ENCODE results near the gene ZNF414.

Gene ZNF414

DNA sequence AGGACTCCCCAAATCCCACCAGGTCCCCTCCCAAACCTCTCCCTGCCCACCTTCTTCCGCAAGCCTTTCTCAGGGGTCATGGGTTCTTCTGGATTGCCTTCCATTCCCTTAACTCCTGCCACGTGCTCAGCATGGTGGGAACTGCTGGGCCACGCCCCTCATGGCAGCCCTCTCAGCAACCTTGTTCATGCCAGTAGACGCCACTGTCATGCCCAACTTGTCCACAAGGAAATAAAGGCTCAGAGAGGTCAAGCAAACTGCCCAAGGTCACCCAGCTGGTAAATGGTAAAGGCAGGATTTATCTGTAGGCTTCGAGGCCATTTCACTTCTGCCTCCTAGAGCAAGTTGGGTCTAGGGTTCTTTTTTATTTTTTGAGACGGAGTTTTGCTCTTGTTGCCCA lies 22.4 kb downstream of the ZNF414 start:
- in situ Hi-C loops (cut with MboI; ENCODE audit: low sequenced_read_pairs): no loop called here

DNA sequence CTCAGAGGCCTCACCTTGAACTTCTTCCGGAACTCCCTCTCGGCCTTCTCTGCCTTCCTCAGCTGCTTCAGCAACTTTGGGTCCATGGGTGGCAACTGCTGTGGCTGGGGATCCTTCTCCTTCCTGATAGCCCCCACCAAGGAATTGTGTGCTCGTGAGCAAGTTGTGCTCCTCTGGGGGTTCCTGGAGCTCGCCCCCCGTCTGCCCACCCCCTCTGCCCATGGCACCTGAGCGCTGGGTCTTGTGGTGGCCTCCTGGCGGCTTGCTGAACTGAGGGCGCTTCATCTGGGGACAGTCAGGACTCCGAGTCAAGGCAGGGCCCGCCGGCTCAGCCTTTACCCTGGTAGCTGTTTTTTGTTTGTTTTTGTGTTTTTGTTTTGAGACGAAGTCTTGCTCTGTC lies 23.1 kb downstream of the ZNF414 start:
- in situ Hi-C loops (cut with MboI; ENCODE audit: low sequenced_read_pairs): no loop called here

DNA sequence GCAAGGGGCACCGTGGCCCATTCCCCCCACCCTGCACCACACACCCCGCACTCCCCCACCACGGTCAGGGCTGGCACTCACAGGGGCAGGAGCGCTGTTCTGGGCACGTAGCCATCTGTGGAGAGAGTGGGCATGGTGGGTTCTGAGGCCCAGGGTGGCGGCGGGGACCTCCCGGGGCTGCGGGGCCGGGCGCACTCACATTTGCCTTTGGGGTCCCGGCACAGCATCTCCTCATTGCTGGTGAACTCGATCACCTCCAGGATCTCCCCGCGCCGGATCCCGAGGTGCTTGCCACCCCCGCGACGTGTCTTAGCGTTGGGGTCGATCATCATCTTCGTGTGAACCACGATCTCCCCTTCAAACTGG lies 23.6 kb downstream of the ZNF414 start:
- in situ Hi-C loops (cut with MboI; ENCODE audit: low sequenced_read_pairs): no loop called here

DNA sequence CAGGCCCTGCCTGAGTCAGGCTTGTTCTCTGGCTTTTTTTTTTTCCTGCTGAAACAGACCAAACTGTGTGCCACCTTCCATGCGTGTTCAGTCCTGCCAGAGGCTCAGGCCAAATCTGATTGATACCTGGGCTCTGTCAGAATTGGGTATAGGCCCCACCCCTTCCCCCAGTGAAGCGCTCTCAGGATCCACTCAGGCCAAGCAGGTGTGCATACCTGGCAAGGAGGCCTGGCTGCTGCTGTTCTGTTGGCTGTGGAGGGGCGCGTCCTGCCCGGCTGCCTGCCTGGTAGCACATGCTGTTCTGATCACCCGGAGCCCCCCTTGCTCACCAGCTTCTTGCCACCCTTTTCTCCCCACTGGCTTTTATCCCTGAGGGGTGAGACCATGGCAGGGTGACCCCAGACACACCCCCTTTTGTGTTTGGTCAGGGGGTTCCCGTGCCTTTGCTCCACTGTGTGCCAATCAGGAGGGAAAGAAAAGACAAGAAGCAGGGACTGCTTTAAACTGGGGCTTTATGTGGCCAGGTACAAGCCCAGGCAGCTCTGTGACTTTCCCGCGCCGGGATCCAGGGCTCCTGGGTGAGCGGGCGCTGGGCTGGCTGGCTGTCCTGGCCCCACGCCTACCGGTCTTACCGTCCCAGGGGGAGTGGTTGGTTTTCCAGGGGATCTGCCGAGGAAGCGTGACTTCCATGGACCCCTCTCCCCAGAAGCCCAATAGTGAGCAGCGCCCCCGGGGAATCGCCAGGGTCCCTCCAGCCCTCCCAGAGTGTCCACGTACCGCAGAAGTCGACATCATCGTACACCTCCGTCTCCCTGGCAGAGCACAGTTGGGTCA lies 24.2 kb downstream of the ZNF414 start:
- in situ Hi-C loops (cut with MboI; ENCODE audit: low sequenced_read_pairs): no loop called here

DNA sequence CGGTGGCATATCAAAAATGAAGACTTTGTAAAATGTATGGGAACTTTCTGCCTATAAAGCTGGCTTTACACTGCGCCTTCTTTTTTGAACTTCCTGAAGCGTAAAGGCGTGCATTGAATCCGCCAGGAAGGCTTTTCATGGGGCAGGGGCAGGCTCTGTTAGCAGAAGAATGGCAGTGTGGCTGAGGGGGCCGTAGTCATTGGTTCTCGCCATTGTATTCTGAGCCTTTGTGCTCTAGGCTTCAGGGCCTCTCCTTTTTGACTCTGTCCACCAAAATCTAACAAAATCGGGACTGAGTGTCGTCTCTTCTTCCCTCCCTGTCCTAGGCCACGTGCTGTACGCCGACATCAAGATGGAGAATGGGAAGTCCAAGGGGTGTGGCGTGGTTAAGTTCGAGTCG lies 25.6 kb downstream of the ZNF414 start:
- in situ Hi-C loops (cut with MboI; ENCODE audit: low sequenced_read_pairs): no loop called here

DNA sequence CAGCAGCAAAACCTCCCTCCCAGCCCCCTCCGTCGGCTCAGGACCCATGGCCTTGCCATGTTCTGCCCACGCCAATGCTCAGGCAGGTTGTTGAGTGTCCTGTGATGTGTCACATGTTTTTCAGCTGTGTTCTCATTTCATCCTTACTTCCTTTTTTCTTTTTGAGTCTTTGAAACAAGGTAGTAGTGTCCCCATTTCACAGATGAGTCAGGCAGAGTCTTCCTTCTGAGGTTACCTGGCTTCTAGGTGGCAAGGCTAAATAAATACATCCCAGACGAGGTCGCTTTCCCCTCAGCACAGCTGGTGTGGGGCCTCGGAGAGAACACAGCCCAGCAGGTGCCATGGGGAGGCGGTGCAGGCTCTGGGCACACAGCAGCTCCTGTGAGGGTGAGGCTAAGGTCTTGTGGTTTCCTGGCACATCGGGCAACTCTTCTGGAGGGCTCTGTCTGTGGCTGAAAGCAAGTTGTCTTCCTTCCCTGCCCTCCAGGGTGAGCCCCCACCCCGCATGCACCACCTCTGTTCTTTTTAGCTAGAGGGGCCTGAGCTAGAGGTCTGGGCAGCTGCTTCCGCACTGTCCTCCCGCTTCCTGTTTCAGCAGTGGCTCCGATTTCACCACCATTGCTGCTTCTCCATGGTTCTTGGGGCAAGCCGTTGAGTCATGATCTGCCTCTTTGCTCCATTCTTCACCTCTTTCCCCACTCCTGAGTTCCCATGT lies 26.7 kb downstream of the ZNF414 start:
- in situ Hi-C loops (cut with MboI; ENCODE audit: low sequenced_read_pairs): no loop called here

DNA sequence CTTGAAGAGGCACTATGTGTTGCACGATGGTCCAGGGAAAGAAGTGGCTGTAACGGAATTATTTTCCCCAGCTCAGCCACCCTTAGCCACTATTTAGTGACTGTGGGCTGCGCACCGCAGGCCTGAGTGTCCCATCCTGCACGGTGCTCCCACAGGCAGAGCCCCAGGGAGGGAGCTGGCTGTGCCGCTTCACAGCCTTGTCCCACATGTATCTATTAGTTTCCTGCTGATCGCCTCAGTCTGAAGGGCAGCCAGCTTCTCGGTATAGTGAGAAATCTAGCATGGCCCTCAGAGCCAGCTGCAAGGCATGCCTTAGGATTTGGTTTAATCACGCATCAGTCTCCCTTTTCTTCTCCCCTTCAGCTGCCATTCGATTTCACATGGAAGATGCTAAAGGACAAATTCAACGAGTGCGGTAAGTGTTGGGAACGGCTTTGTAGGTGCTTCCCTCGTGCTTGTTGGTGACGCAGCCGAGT lies 27.3 kb downstream of the ZNF414 start:
- in situ Hi-C loops (cut with MboI; ENCODE audit: low sequenced_read_pairs): no loop called here

DNA sequence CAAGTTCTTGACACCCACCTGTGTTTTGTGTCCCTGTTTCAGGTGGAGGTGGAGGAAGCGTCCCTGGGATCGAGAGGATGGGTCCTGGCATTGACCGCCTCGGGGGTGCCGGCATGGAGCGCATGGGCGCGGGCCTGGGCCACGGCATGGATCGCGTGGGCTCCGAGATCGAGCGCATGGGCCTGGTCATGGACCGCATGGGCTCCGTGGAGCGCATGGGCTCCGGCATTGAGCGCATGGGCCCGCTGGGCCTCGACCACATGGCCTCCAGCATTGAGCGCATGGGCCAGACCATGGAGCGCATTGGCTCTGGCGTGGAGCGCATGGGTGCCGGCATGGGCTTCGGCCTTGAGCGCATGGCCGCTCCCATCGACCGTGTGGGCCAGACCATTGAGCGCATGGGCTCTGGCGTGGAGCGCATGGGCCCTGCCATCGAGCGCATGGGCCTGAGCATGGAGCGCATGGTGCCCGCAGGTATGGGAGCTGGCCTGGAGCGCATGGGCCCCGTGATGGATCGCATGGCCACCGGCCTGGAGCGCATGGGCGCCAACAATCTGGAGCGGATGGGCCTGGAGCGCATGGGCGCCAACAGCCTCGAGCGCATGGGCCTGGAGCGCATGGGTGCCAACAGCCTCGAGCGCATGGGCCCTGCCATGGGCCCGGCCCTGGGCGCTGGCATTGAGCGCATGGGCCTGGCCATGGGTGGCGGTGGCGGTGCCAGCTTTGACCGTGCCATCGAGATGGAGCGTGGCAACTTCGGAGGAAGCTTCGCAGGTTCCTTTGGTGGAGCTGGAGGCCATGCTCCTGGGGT lies 28.2 kb downstream of the ZNF414 start:
- in situ Hi-C loops (cut with MboI; ENCODE audit: low sequenced_read_pairs): no loop called here

DNA sequence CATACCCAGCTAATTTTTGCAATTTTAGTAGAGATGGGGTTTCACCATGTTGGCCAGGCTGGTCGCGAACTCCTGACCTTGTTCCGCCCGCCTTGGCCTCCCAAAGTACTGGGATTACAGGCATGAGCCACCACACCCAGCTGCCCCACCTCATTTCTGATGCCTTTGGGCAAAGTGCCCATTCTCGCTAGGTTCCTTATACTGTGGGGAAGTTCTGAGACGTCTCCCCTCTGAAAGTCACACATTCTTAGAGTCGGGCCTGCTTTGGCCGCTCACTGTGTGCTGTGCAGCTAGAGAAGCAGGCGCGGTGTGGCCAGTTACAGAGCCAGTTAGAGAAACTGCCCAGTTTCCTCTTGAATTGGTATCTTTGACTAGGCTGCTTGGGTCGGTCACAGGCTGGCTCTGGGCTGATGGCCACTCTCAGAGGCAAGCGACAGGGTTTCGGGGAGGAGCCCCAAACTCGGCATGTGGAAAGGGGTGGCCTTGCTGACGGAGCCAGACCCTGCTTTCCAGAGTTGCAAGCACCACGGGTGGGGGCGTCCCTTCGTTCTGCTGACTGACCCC lies 29.6 kb downstream of the ZNF414 start:
- in situ Hi-C loops (cut with MboI; ENCODE audit: low sequenced_read_pairs): no loop called here

DNA sequence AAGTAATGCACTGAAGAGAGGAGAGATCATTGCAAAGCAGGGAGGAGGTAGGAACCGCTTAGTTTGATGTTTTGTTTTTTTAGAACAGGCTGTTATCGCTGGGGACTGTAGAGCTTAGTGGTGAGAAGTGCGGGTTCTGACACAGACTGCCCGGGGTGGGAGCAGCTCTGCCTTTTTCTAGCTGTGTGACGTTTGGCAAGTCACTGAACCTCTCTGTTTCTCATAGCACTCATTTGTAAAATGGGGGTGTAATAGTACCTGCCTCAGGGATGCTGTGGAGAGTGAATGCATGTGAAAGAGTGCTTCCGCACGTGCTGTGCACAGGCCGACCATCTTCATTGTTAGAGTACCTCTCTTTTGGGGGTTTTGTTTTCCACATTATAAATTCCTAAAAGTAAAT lies 30.8 kb downstream of the ZNF414 start:
- in situ Hi-C loops (cut with MboI; ENCODE audit: low sequenced_read_pairs): no loop called here

DNA sequence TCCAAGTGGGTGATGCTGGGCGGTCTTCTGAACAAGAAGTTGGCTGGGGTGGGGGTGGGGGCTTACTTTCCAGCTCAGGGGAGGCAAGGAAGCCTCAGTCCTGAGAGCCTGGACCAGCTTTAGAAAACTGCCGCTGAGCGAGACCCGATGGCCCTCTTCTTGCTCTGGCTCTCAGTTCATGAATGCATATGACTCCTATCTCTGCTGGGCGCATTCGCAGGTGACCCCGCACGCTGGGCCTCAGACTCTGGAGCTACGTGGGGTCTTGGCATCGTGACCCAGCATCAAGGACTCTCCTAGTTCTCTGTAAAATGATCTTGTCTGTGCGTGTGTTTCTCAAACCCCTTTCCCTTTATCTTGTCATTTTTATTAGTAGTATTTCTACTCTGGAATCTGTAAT lies 31.3 kb downstream of the ZNF414 start:
- in situ Hi-C loops (cut with MboI; ENCODE audit: low sequenced_read_pairs): no loop called here

DNA sequence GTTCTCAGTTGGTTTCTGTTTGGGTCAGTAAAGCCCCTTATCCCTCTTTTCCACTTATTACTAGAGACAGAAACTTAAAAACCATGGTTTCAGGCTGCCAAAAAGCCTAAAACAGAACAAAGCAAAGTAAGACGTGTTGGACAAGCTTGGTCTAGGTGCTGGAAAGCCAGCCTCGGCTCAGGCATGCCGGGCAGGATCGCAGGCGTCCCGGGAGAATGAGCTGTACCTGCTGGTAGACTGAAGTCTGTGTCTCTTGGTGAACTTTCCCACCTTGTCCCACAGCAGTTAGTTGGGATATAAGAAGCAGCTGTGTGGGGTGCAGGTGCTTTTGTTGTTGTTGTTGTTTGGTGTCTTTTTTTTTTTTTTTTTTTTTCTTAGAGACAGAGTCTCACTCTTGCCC lies 32.4 kb downstream of the ZNF414 start:
- in situ Hi-C loops (cut with MboI; ENCODE audit: low sequenced_read_pairs): no loop called here

DNA sequence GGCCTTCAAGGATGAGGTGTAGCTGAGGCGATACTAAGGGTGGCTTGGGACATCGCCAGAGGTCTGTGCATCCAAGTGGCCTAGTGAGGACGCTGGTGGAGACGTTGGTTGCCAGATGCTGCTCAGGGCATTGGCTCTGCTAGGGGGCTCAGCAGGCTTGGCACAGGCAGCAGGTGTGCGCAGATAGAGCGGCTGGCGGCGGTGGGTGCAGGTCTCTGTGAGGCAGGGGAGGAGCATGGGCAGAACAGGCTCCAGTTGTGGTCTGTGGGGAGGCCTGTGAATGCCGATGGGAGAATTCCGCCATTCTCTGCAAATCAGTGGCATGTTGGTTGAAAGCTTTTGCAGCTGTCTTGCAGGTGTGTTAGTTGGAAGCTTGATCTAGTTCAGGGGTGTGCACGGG lies 32.8 kb downstream of the ZNF414 start:
- in situ Hi-C loops (cut with MboI; ENCODE audit: low sequenced_read_pairs): no loop called here

DNA sequence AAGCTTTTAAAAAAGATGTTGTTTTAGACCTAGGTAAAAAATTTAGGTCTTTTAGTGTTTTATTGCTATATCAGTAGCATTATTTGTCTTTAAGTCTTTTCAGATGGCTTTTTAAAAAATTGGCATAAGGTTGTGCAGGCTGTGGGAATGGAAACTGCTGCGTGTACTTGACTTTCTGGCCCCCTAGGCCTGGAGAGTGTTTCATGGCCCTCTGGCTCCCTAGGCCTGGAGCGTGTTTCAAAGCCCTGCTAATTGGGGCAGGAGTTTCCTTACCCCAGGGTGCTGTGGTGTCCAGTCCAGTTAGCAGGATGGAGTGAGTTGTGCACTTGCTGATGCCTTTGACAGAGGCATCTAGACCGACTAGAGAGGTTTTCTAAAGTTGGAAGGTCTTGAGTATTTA lies 35.4 kb downstream of the ZNF414 start:
- in situ Hi-C loops (cut with MboI; ENCODE audit: low sequenced_read_pairs): no loop called here

DNA sequence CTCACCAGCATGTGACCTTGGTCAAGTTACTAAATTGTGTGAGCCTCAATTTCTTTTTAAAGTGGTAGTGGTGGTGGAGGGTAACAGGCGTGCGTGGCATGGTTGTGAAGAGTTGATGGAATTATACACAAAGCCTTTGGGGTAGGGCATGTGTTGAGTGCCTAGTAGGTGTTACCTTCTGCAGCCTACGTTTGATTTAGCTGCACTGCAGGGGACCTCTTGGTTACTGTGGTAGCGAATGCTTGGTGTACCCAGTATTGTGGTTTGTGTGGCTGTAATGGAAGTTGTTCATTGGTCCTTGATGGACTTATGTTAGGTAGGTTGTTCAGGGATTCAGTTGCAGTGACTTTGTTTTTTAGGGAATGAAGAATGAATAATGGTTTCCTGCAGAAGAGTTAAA lies 36.1 kb downstream of the ZNF414 start:
- in situ Hi-C loops (cut with MboI; ENCODE audit: low sequenced_read_pairs): no loop called here

DNA sequence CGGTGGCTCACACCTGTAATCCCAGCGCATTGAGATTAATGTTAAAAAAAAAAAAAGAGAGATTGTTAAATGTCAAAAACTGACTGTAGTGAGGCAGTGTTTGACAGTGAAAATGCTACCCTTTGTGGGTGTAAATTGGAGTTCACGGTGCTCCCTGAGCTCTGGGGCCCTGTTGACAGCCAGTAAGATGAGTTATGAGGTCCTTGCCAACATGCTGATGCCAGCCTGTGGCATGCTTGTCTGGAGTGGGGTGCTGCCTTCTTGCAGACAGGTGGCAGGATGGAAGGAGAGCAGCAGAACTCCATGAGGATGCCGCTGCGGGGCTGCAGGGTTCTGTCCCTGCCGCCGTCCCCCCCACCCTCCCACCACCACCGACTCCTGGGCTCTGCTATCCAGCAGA lies 37.4 kb downstream of the ZNF414 start:
- in situ Hi-C loops (cut with MboI; ENCODE audit: low sequenced_read_pairs): no loop called here

DNA sequence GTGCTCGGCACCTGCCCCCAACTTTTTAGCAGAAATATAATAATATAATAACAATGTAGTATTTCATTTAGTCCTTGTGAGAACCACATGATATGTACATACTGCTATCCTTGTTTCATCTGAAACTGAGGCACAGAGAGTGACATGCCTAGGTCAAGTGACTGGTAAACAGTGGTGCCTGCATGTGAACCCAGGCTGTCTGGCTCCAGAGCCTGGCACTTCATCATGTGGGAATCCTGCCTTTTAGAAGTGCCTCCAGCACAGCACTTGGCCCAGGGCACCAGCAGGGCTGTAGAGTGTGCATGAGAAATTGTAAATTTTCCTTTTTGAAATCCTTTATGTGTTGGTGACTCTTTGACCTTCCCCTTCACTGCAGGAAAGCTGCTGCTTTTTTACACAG lies 39.0 kb downstream of the ZNF414 start:
- in situ Hi-C loops (cut with MboI; ENCODE audit: low sequenced_read_pairs): no loop called here

DNA sequence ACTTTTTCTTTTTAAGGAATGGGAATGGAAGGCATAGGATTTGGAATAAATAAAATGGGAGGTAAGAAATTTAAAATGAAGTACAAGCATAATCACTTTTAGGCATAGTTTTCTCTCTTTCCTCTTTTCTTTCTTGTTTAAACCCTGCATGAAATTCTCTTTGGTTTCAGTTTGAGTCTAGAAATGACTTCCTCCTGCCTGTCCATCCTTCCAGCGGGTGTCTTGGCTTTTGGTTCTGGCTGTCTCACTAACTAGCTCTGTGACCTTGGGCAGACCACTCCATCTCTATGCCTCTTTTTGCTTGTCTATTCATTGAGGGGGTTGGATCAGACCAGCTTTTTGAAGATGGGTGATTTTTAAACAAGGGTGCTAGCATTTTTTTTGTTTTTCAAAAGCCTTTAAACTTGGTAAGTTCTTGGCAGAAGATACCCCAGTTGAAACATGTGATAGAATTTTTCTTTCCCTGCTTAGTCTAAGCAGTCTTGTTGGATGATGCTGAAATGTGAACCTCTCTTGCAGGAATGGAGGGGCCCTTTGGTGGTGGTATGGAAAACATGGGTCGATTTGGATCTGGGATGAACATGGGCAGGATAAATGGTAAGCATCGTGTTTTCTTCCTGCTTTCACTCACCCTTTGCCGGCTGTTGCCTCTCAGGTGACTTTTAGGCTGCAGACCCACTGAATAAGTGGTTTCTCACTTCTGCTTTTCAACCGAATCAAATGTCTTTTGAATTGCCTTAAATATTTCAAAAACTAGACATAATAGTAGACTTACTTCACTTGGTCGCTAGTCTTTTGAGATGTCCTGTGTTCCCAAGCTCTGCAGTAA lies 40.1 kb downstream of the ZNF414 start:
- in situ Hi-C loops (cut with MboI; ENCODE audit: low sequenced_read_pairs): no loop called here

DNA sequence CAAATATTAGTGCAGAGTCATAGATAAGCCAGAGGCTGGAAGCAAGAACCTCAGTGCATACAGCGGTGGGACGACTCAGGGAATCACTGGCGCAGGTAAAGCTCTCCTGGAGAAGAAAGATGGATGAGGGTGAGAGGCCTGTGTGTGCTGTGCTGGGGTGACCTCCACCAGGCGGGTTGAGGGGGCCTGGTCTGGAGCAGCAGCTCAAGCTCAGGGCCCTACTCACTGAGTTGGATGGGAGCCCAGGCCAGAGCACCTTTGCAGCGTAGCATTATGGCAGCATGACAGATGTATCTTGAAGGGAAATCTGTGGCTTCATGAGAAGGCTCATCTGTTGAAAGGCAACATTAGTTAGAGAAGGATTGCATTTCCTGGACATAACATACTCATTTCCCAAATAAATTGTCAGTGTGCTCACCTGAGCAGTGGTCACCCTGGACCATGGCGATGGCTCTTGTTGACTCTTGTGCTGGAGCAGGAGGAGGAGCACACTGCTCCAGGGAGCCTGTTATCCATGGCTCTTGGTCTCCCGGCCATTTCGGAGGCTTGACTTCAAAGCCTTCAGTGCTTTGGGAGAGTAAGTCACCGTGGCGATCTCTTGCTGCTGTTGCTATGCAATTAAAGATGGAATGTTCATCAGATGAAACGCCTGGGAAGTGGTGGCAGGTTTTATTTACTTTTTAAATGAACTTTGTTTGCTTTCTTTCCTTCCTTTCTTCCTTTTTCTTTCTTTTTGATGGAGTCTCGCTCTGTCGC lies 44.2 kb downstream of the ZNF414 start:
- in situ Hi-C loops (cut with MboI; ENCODE audit: low sequenced_read_pairs): no loop called here

Measured in HL-60/S4 treated with retinoic acid at 250 ng/mL for 4 days and 3 days (cell line).